Measurements from ENCODE around the gene C1orf21. TPM values are rescaled to one million over a fixed set of nuclear protein-coding genes. Genes with fewer than 3 reads are reported as not detected.

The C1orf21 gene
- total and polyA plus RNA-seq, 7 experiments from 2014 or later, result 0.46 to 8.5 (median 1.7) TPM; not detected in 2

- CTCF ChIA-PET, result no interaction called here
- ATAC-seq, result no peak
These were observed 273.8 kb downstream of the C1orf21 start for GRCh38 chr1:184660462-184661191.

GRCh38 chr1:184661801-184662200 is 275.0 kb downstream of the C1orf21 start:
- POLR2A ChIA-PET, result no interaction called here
- no peaks in the 10 kb centered on the region for H3K36me3 ChIP-seq (ENCODE audit: control insufficient read depth in 2 of 3, insufficient read depth in 3 of 3, low read length in 3 of 3)
- intact Hi-C loops (cut with micrococcal nuclease), result loop anchor here in 1 of 2 donors (5.0 kb wide), 1 partner anchor 584 kb away; no protein-coding TSS in a partner anchor
- H3K4me1 Mint-ChIP-seq, result peaks cover 0 to 8% (median 5%) of the 10 kb centered on the region in 7 donors
- peaks cover 12 to 22% (median 20%) of the 10 kb centered on the region in 5 donors for H3K27me3 Mint-ChIP-seq
- CTCF ChIA-PET, result no interaction called here
- DNase-seq, result no peak
- no peaks in the 10 kb centered on the region for H3K9me3 ChIP-seq (ENCODE audit: control insufficient read depth in 2 of 3, low read length in 3 of 3)
- H3K4me3 ChIP-seq (ENCODE audit: low read length), result no peak overlapping the region
- no peaks in the 10 kb centered on the region for H3K4me1 ChIP-seq (ENCODE audit: control insufficient read depth in 2 of 2, insufficient read depth in 2 of 2, low read length in 2 of 2)
- H3K36me3 Mint-ChIP-seq, result no peaks in the 10 kb centered on the region
- no peak overlapping the region for H3K4me3 Mint-ChIP-seq
- no peak overlapping the region for H3K27ac Mint-ChIP-seq
- no peaks in the 10 kb centered on the region for H3K27me3 ChIP-seq (ENCODE audit: control insufficient read depth in 2 of 2, insufficient read depth in 2 of 2, low read length in 2 of 2)
- H3K27ac ChIP-seq (ENCODE audit: low read depth, low read length), result no peak overlapping the region
- ATAC-seq, result no peak
- H3K9me3 Mint-ChIP-seq, result no peaks in the 10 kb centered on the region

More at GRCh38 chr1:184660462-184661191, 273.8 kb downstream of the C1orf21 start:
- Histone ChIP-seq H3K27me3 (ENCODE audit: control insufficient read depth in 2 of 2, insufficient read depth in 2 of 2, low read length in 2 of 2) (no peaks in the 10 kb centered on the region), H3K27ac (ENCODE audit: low read depth, low read length) (no peak overlapping the region), H3K36me3 (ENCODE audit: control insufficient read depth in 2 of 3, insufficient read depth in 3 of 3, low read length in 3 of 3) (no peaks in the 10 kb centered on the region), H3K4me3 (ENCODE audit: low read length) (no peak overlapping the region), H3K9me3 (ENCODE audit: control insufficient read depth in 2 of 3, low read length in 3 of 3) (no peaks in the 10 kb centered on the region), H3K4me1 (ENCODE audit: control insufficient read depth in 2 of 2, insufficient read depth in 2 of 2, low read length in 2 of 2) (no peaks in the 10 kb centered on the region)
- H3K27me3 Mint-ChIP-seq, result peaks cover 8 to 24% (median 18%) of the 10 kb centered on the region in 5 donors
- no peak overlapping the region for H3K4me3 Mint-ChIP-seq
- H3K9me3 Mint-ChIP-seq, result no peaks in the 10 kb centered on the region
- no peaks in the 10 kb centered on the region for H3K36me3 Mint-ChIP-seq
- POLR2A ChIA-PET, result no interaction called here
- DNase-seq, result no peak
- peaks cover 0 to 8% (median 5%) of the 10 kb centered on the region in 7 donors for H3K4me1 Mint-ChIP-seq
- no peak overlapping the region for H3K27ac Mint-ChIP-seq
- intact Hi-C loops (cut with micrococcal nuclease), result loop anchor here in 1 of 2 donors (5.0 kb wide), 1 partner anchor 583 kb away; no protein-coding TSS in a partner anchor

- Histone ChIP-seq H3K27ac (ENCODE audit: low read depth, low read length) (no peak overlapping the region), H3K36me3 (ENCODE audit: control insufficient read depth in 2 of 3, insufficient read depth in 3 of 3, low read length in 3 of 3) (no peaks in the 10 kb centered on the region), H3K4me1 (ENCODE audit: control insufficient read depth in 2 of 2, insufficient read depth in 2 of 2, low read length in 2 of 2) (no peaks in the 10 kb centered on the region), H3K4me3 (ENCODE audit: low read length) (no peak overlapping the region), H3K27me3 (ENCODE audit: control insufficient read depth in 2 of 2, insufficient read depth in 2 of 2, low read length in 2 of 2) (no peaks in the 10 kb centered on the region), H3K9me3 (ENCODE audit: control insufficient read depth in 2 of 3, low read length in 3 of 3) (no peaks in the 10 kb centered on the region)
- Mint-ChIP-seq H3K4me1 (peaks cover 0 to 8% (median 5%) of the 10 kb centered on the region in 7 donors), H3K9me3 (no peaks in the 10 kb centered on the region), H3K36me3 (no peaks in the 10 kb centered on the region), H3K27me3 (peaks cover 12 to 28% (median 20%) of the 10 kb centered on the region in 5 donors), H3K27ac (no peak overlapping the region), H3K4me3 (peak overlapping the region in 3 of 10 donors; percentile 21 to 39 (median 32))
- peak; percentile 76 for ATAC-seq
- intact Hi-C loops (cut with micrococcal nuclease), result loop anchor here in 1 of 2 donors (5.0 kb wide), 1 partner anchor 587 kb away; no protein-coding TSS in a partner anchor
- DNase-seq, result peak in 3 of 9 donors; percentile 11 to 58 (median 22)
- CTCF ChIA-PET, result no interaction called here
- POLR2A ChIA-PET, result interaction anchor here (0.6 kb wide), 1 partner anchor 1932 kb away, joined by 3 read pairs; no protein-coding TSS in a partner anchor
These were observed 277.3 kb downstream of the C1orf21 start for GRCh38 chr1:184664042-184664660.

GRCh38 chr1:184664661-184665060 is 277.8 kb downstream of the C1orf21 start:
- intact Hi-C loops (cut with micrococcal nuclease), result loop anchor here in 1 of 2 donors (5.0 kb wide), 1 partner anchor 587 kb away; no protein-coding TSS in a partner anchor
- Mint-ChIP-seq H3K27ac (no peak overlapping the region), H3K4me1 (peaks cover 0 to 8% (median 5%) of the 10 kb centered on the region in 7 donors), H3K27me3 (peaks cover 12 to 31% (median 20%) of the 10 kb centered on the region in 5 donors), H3K4me3 (no peak overlapping the region), H3K9me3 (no peaks in the 10 kb centered on the region), H3K36me3 (no peaks in the 10 kb centered on the region)
- Histone ChIP-seq H3K4me3 (ENCODE audit: low read length) (no peak overlapping the region), H3K36me3 (ENCODE audit: control insufficient read depth in 2 of 3, insufficient read depth in 3 of 3, low read length in 3 of 3) (no peaks in the 10 kb centered on the region), H3K4me1 (ENCODE audit: control insufficient read depth in 2 of 2, insufficient read depth in 2 of 2, low read length in 2 of 2) (no peaks in the 10 kb centered on the region), H3K9me3 (ENCODE audit: control insufficient read depth in 2 of 3, low read length in 3 of 3) (no peaks in the 10 kb centered on the region), H3K27ac (ENCODE audit: low read depth, low read length) (no peak overlapping the region), H3K27me3 (ENCODE audit: control insufficient read depth in 2 of 2, insufficient read depth in 2 of 2, low read length in 2 of 2) (no peaks in the 10 kb centered on the region)
- ChIA-PET CTCF (no interaction called here), POLR2A (no interaction called here)
- ATAC-seq, result no peak
- no peak for DNase-seq

DNA sequence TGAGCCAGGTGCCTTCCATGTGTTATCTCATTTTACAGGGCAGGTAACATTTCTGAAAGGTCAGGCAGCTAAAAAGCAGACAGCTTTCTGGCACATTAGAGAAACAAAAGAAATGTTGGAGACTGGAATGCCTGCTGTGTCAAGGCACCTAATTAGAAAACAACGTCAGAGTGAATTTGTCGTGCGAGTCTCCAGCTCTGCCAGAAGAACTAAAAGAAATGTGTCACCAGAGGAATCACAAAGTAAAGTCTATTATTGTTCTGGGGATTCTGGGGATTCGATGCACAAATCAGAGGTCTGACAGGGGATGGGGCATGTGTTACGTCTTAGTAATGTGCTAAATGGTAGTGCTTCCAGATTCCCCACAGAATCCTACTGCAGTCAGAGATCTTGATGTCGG is 278.5 kb downstream of the C1orf21 start:
- H3K4me1 Mint-ChIP-seq, result peaks cover 0 to 8% (median 5%) of the 10 kb centered on the region in 7 donors
- CTCF ChIA-PET, result no interaction called here

DNA sequence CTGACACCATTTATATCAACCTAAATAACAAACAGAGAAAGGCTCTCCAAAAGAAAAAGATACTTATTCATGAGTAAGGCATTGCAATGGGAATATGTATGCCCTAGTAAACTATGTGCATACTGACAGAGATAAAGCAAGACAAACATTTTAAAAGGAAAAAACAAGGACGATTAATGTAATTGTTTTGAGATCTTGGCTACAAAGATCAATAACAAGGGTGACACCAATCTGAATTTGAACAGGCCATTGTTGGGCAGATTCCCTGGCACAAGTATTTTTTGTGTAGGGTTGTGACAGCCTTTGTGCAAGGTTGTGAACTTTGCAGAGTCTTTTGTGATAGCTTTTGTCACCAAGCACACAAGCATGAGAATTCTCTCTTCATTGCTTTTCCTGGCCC is 282.6 kb downstream of the C1orf21 start:
- ChIA-PET POLR2A (no interaction called here), CTCF (no interaction called here)
- intact Hi-C loops (cut with micrococcal nuclease), result no loop called here

More for the DNA sequence above, 278.5 kb downstream of the C1orf21 start:
- intact Hi-C loops (cut with micrococcal nuclease), result no loop called here
- peaks cover 12 to 31% (median 20%) of the 10 kb centered on the region in 5 donors for H3K27me3 Mint-ChIP-seq
- Histone ChIP-seq H3K4me1 (ENCODE audit: control insufficient read depth in 2 of 2, insufficient read depth in 2 of 2, low read length in 2 of 2) (no peaks in the 10 kb centered on the region), H3K4me3 (ENCODE audit: low read length) (no peak overlapping the region), H3K27me3 (ENCODE audit: control insufficient read depth in 2 of 2, insufficient read depth in 2 of 2, low read length in 2 of 2) (no peaks in the 10 kb centered on the region), H3K27ac (ENCODE audit: low read depth, low read length) (no peak overlapping the region), H3K9me3 (ENCODE audit: control insufficient read depth in 2 of 3, low read length in 3 of 3) (no peaks in the 10 kb centered on the region), H3K36me3 (ENCODE audit: control insufficient read depth in 2 of 3, insufficient read depth in 3 of 3, low read length in 3 of 3) (no peaks in the 10 kb centered on the region)
- no peak for DNase-seq
- ATAC-seq, result no peak
- H3K27ac Mint-ChIP-seq, result no peak overlapping the region
- H3K9me3 Mint-ChIP-seq, result no peaks in the 10 kb centered on the region
- H3K4me3 Mint-ChIP-seq, result no peak overlapping the region
- POLR2A ChIA-PET, result no interaction called here
- no peaks in the 10 kb centered on the region for H3K36me3 Mint-ChIP-seq

More for the DNA sequence above, 282.6 kb downstream of the C1orf21 start:
- H3K27ac ChIP-seq (ENCODE audit: low read depth, low read length), result no peak overlapping the region
- Mint-ChIP-seq H3K4me1 (no peaks in the 10 kb centered on the region), H3K27ac (no peak overlapping the region), H3K4me3 (no peak overlapping the region), H3K27me3 (peaks cover 22 to 33% (median 28%) of the 10 kb centered on the region in 5 donors), H3K36me3 (peaks cover 0 to 5% (median 0%) of the 10 kb centered on the region in 5 donors), H3K9me3 (peaks cover 0 to 1% (median 0%) of the 10 kb centered on the region in 11 donors)
- H3K9me3 ChIP-seq (ENCODE audit: control insufficient read depth in 2 of 3, low read length in 3 of 3), result no peaks in the 10 kb centered on the region
- no peak overlapping the region for H3K4me3 ChIP-seq (ENCODE audit: low read length)
- ATAC-seq (no peak), DNase-seq (no peak)
- no peaks in the 10 kb centered on the region for H3K36me3 ChIP-seq (ENCODE audit: control insufficient read depth in 2 of 3, insufficient read depth in 3 of 3, low read length in 3 of 3)
- no peaks in the 10 kb centered on the region for H3K27me3 ChIP-seq (ENCODE audit: control insufficient read depth in 2 of 2, insufficient read depth in 2 of 2, low read length in 2 of 2)
- no peaks in the 10 kb centered on the region for H3K4me1 ChIP-seq (ENCODE audit: control insufficient read depth in 2 of 2, insufficient read depth in 2 of 2, low read length in 2 of 2)
